Adrenal gland (tissue), 12 donors: Measurements from ENCODE around the gene DONSON. TPM values are rescaled to one million over a fixed set of nuclear protein-coding genes. Genes with fewer than 3 reads are reported as not detected.
A peak's percentile ranks its signal among the peaks of the same experiment; 100 is the strongest.

Experiments
- DNase-seq, 7 donors: peaks; one replicate each; pipeline ENCODE4 v3.0.0-alpha.2; 2019 to 2020
- H3K27ac ChIP-seq, 5 donors: fragments of 200-600 bp; sonication (generic) in 4 of 5; 1 replicate in 3 of 5; 2 replicates in 2 of 5; pipeline versions ENCODE4 v1.5.1 to v1.8.0; 2016 to 2020; ENCODE audit warnings: mild to moderate bottlenecking in 1 of 5
- H3K27me3 ChIP-seq: fragments of 200-600 bp; 2 replicates; pipeline ENCODE4 v1.8.0; 2021
- H3K36me3 ChIP-seq, 2 donors: fragments of 200-600 bp; replicated peaks in 1 of 2; 1 replicate in 1 of 2; 2 replicates in 1 of 2; pipeline versions ENCODE4 v1.5.1 to v1.8.0; 2018 to 2022
- H3K4me1 ChIP-seq, 2 donors: fragments of 200-600 bp; replicated peaks in 1 of 2; 1 replicate in 1 of 2; 2 replicates in 1 of 2; pipeline versions ENCODE4 v1.5.1 to v1.8.0; 2018 to 2021
- H3K4me3 ChIP-seq, 4 donors: fragments of 200-600 bp; sonication (generic) in 3 of 4; one replicate each; pipeline ENCODE4 v1.5.1; 2016 to 2018
- H3K9me3 ChIP-seq, 3 donors: fragments of 200-600 bp; sonication (generic) in 1 of 3; replicated peaks in 1 of 3; 1 replicate in 2 of 3; 2 replicates in 1 of 3; pipeline versions ENCODE4 v1.5.1 to v1.8.0; 2016 to 2021
- CTCF ChIP-seq, 6 experiments: fragments of 450-650 bp in 4 of 6; fragments of 200-600 bp in 2 of 6; sonication (generic) in 1 of 6; IDR thresholded peaks; 1 replicate in 5 of 6; 2 replicates in 1 of 6; pipeline versions ENCODE4 v1.5.1 to v1.8.0; 2016 to 2021; ENCODE audit warnings: antibody characterized with exemption in 6 of 6, mild to moderate bottlenecking in 2 of 6, moderate library complexity in 1 of 6
- POLR2A ChIP-seq, 2 donors: fragments of 450-650 bp; IDR thresholded peaks; one replicate each; pipeline ENCODE4 v1.6.1; 2017; ENCODE audit warnings: antibody characterized with exemption in 2 of 2, mild to moderate bottlenecking in 2 of 2, moderate library complexity in 1 of 2
- WGBS, 4 donors: extraction: QIAGEN DNeasy Blood & Tissue Kit in 2 of 4; methylation state at CpG; one replicate each; pipeline versions ENCODE4 v1.1.5 to v1.1.7; 2013 to 2017; 5-methylcytosine and 5-hydroxymethylcytosine counted together
- intact Hi-C, 2 donors: fragments of 100-400 bp; cut with DNase I; formaldehyde crosslinking; loops; one replicate each; pipeline versions ENCODE4 v1.14.1 to v1.15.0; 2022 to 2023
- polyA plus RNA-seq, 3 donors: library from polyadenylated mRNA; stranded (reverse); fragments of 200-250 nt in 2 of 3; fragments of 350-450 nt in 1 of 3; fragmentation: Illumina TruSeq in 1 of 3; extraction: RNeasy Lipid Tissue Mini Kit (QIAGEN cat#74804) in 1 of 3; gene quantifications; one replicate each; pipeline ENCODE4 v1.2.3, GENCODE V29; 2013 to 2014
- total RNA-seq, 9 donors: library from RNA; depleted of rRNA in 4 of 9; stranded (reverse); fragments of >200 nt in 4 of 9; fragments of 120-200 nt in 1 of 9; fragmentation: NEBNext Ultra II Directional in 1 of 9; extraction: Animal tissue kit (Norgen Biotek cat#: 25700) in 1 of 9; gene quantifications; one replicate each; pipeline versions ENCODE4 v1.1.0 to v1.2.4, GENCODE V29; 2013 to 2023
- donor health status: healthy with polysubstance abuse.
- donor health status: Bipolar disorder and iron deficiency.
- donor health status: DM: yes; HTN: yes; CAD: no.
- donor health status: DM: no; HTN: no; CAD: no.
- donor health status: DM: no; HTN: no; CAD: no.
- donor health status: DM: yes; HTN: yes; CAD: no.

DONSON gene
- total and polyA plus RNA-seq, 12 donors: 3.3 to 34.3 (median 5.8) TPM

GRCh38 chr21:33598051-33598450 lies 9.6 kb upstream of the DONSON start:
- Histone ChIP-seq H3K27ac (no peak overlapping the region), H3K36me3 (peaks cover 0 to 54% of the 10 kb centered on the region in 2 donors), H3K4me1 (no peaks in the 10 kb centered on the region), H3K9me3 (no peaks in the 10 kb centered on the region), H3K4me3 (no peak overlapping the region), H3K27me3 (no peaks in the 10 kb centered on the region)
- DNase-seq: no peak
- intact Hi-C loops: no loop called here
- TF ChIP-seq CTCF (IDR thresholded peaks at IDR 0.05) (no peak), POLR2A (IDR thresholded peaks at IDR 0.05) (no peak)
- 81 to 97% (median 90%) methylated on average over 1 of the region's 1 CpG for WGBS, 4 donors

- Histone ChIP-seq H3K36me3 (no peaks in the 10 kb centered on the region), H3K9me3 (no peaks in the 10 kb centered on the region), H3K27ac (peak overlapping the region in 4 of 5 donors; percentile 85 to 94 (median 90)), H3K4me3 (peak overlapping the region; percentile 8 to 95 (median 74)), H3K27me3 (no peaks in the 10 kb centered on the region), H3K4me1 (peaks cover 4 to 16% of the 10 kb centered on the region in 2 donors)
- intact Hi-C loops: no loop called here
- 1 to 3% (median 2%) methylated on average over 19 to 57 of the region's 57 CpGs for WGBS, 4 donors
- TF ChIP-seq CTCF (IDR thresholded peaks at IDR 0.05) (no peak), POLR2A (IDR thresholded peaks at IDR 0.05) (peak in 1 of 2 donors; percentile 40)
- peak; percentile 25 to 62 (median 43) for DNase-seq
These were observed 546 bp downstream of the DONSON start for GRCh38 chr21:33587792-33588484.

GRCh38 chr21:33586927-33587326 lies 1.6 kb downstream of the DONSON start:
- Histone ChIP-seq H3K27me3 (no peaks in the 10 kb centered on the region), H3K36me3 (no peaks in the 10 kb centered on the region), H3K9me3 (no peaks in the 10 kb centered on the region), H3K4me1 (peaks cover 4 to 16% of the 10 kb centered on the region in 2 donors), H3K27ac (no peak overlapping the region), H3K4me3 (no peak overlapping the region)
- WGBS, 4 donors: 81 to 84% (median 84%) methylated on average over 6 of the region's 6 CpGs
- TF ChIP-seq CTCF (IDR thresholded peaks at IDR 0.05) (no peak), POLR2A (IDR thresholded peaks at IDR 0.05) (no peak)
- intact Hi-C loops: no loop called here
- DNase-seq: no peak

GRCh38 chr21:33584455-33584854 lies 4.0 kb downstream of the DONSON start:
- Histone ChIP-seq H3K9me3 (no peaks in the 10 kb centered on the region), H3K27me3 (no peaks in the 10 kb centered on the region), H3K36me3 (no peaks in the 10 kb centered on the region), H3K4me3 (no peak overlapping the region), H3K4me1 (peaks cover 4 to 15% of the 10 kb centered on the region in 2 donors), H3K27ac (no peak overlapping the region)
- 67 to 77% (median 74%) methylated on average over 3 of the region's 3 CpGs for WGBS, 4 donors
- TF ChIP-seq POLR2A (IDR thresholded peaks at IDR 0.05): no peak
- no peak for DNase-seq
- intact Hi-C loops: no loop called here
